Tibial nerve (tissue), 4 donors: ENCODE data around the gene CASP9. TPM values are rescaled to one million over a fixed set of nuclear protein-coding genes. Genes with fewer than 3 reads are reported as not detected.
"Not testable (repeated sequence)": the region's sequence is repeated elsewhere in the genome, so short reads cannot be mapped to it uniquely, and the experiment has no call there.

Experiments
- DNase-seq, 2 donors: peaks; one replicate each; pipeline ENCODE4 v3.0.0-alpha.2; 2019; ENCODE audit warnings: low spot score in 2 of 2
- H3K27ac ChIP-seq, 4 donors: fragments of 200-600 bp; sonication (generic) in 3 of 4; one replicate each; pipeline ENCODE4 v1.5.1; 2017 to 2019; ENCODE audit warnings: mild to moderate bottlenecking in 1 of 4
- H3K27me3 ChIP-seq, 2 donors: fragments of 200-600 bp; sonication (generic) in 1 of 2; one replicate each; pipeline versions ENCODE4 v1.5.1 to v1.6.0; 2017 to 2019
- H3K36me3 ChIP-seq, 3 donors: fragments of 200-600 bp; sonication (generic); one replicate each; pipeline ENCODE4 v1.5.1; 2018 to 2019
- H3K4me1 ChIP-seq, 4 donors: fragments of 200-600 bp; sonication (generic) in 3 of 4; one replicate each; pipeline ENCODE4 v1.5.1; 2017 to 2019
- H3K4me3 ChIP-seq, 4 donors: fragments of 200-600 bp; sonication (generic) in 3 of 4; one replicate each; pipeline ENCODE4 v1.5.1; 2017 to 2019; ENCODE audit warnings: mild to moderate bottlenecking in 1 of 4, moderate library complexity in 1 of 4
- H3K9me3 ChIP-seq, 4 donors: fragments of 200-600 bp; sonication (generic) in 3 of 4; one replicate each; pipeline ENCODE4 v1.5.1; 2017 to 2019
- CTCF ChIP-seq, 5 experiments: fragments of 200-600 bp in 3 of 5; fragments of 450-650 bp in 2 of 5; sonication (generic) in 3 of 5; IDR thresholded peaks; one replicate each; pipeline ENCODE4 v1.5.1; 2016 to 2019; ENCODE audit warnings: antibody characterized with exemption in 5 of 5, mild to moderate bottlenecking in 3 of 5, moderate library complexity in 2 of 5
- EP300 ChIP-seq, 2 donors: sonication (generic); formaldehyde crosslinking; IDR thresholded peaks; one replicate each; pipeline ENCODE4 v1.6.1; 2017; ENCODE audit warnings: antibody characterized with exemption in 2 of 2, mild to moderate bottlenecking in 1 of 2
- POLR2A ChIP-seq, 2 donors: fragments of 450-650 bp; IDR thresholded peaks; one replicate each; pipeline ENCODE4 v1.6.1; 2017; ENCODE audit warnings: antibody characterized with exemption in 2 of 2, mild to moderate bottlenecking in 2 of 2, moderate library complexity in 2 of 2
- WGBS, 2 donors: methylation state at CpG; one replicate each; pipeline ENCODE4 v1.1.5; 2018; 5-methylcytosine and 5-hydroxymethylcytosine counted together
- total RNA-seq, 4 donors: library from RNA; depleted of rRNA; stranded (reverse); fragments of >200 nt; gene quantifications; one replicate each; pipeline ENCODE4 v1.1.0, GENCODE V29; 2016

Gene CASP9
- total RNA-seq, 4 donors from 2014 or later: 39.6 to 82.8 (median 51.7) TPM

- Histone ChIP-seq H3K36me3 (no peaks in the 10 kb centered on the region), H3K4me1 (no peaks in the 10 kb centered on the region), H3K27me3 (no peaks in the 10 kb centered on the region), H3K27ac (no peak overlapping the region), H3K4me3 (no peak overlapping the region), H3K9me3 (peaks cover 0 to 13% (median 0%) of the 10 kb centered on the region in 4 donors)
- DNase-seq: no peak
- TF ChIP-seq POLR2A (IDR thresholded peaks at IDR 0.05) (no peak), CTCF (IDR thresholded peaks at IDR 0.05) (no peak), EP300 (IDR thresholded peaks at IDR 0.05) (no peak)
- WGBS, 2 donors: 63 to 78% methylated on average over 3 of the region's 3 CpGs
These were observed 54.7 kb downstream of the CASP9 start for GRCh38 chr1:15469361-15469760.

DNA sequence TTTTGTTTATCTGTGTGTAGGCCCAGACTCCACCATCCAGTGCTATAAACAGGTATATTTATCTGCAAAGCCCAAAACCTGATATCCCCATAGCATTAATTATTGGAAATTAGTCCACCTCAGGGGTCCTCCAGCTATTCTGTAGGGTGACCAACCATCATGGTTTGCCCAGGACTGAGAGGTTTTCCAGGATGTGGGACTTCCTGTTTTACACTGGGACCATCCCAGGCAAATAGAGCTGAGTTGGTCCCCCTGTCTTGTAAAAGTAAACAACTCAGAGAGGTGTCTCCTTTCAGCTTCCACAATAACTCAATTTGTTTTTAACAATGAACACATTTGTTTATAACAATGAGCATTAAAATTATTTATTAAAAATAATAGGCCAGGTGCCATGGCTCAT, 55.9 kb downstream of the CASP9 start:
- Histone ChIP-seq H3K27me3 (no peaks in the 10 kb centered on the region), H3K27ac (no peak overlapping the region), H3K4me1 (no peaks in the 10 kb centered on the region), H3K4me3 (no peak overlapping the region), H3K36me3 (no peaks in the 10 kb centered on the region), H3K9me3 (peaks cover 0 to 13% (median 0%) of the 10 kb centered on the region in 4 donors)
- TF ChIP-seq POLR2A (IDR thresholded peaks at IDR 0.05): no peak
- no peak for TF ChIP-seq CTCF (IDR thresholded peaks at IDR 0.05)
- TF ChIP-seq EP300 (IDR thresholded peaks at IDR 0.05): no peak
- DNase-seq: no peak

- not testable (repeated sequence) for H3K27me3 ChIP-seq, H3K4me1 ChIP-seq, DNase-seq, H3K27ac ChIP-seq, H3K4me3 ChIP-seq, H3K36me3 ChIP-seq
- H3K9me3 ChIP-seq: peaks cover 0 to 13% (median 0%) of the 10 kb centered on the region in 4 donors
- 92 to 94% methylated on average over 22 of the region's 22 CpGs for WGBS, 2 donors
These were observed 56.9 kb downstream of the CASP9 start for GRCh38 chr1:15466955-15467625.

GRCh38 chr1:15465674-15466073, 58.3 kb downstream of the CASP9 start:
- H3K36me3 ChIP-seq: no peaks in the 10 kb centered on the region
- peaks cover 0 to 7% (median 0%) of the 10 kb centered on the region in 4 donors for H3K9me3 ChIP-seq
- DNase-seq: no peak
- WGBS, 2 donors: 78 to 85% methylated on average over 7 of the region's 7 CpGs
- no peak overlapping the region for H3K27ac ChIP-seq
- H3K4me1 ChIP-seq: no peaks in the 10 kb centered on the region
- H3K4me3 ChIP-seq: no peak overlapping the region
- no peak for TF ChIP-seq EP300 (IDR thresholded peaks at IDR 0.05)
- no peaks in the 10 kb centered on the region for H3K27me3 ChIP-seq

- H3K36me3 ChIP-seq, DNase-seq, H3K27ac ChIP-seq, H3K9me3 ChIP-seq, H3K4me3 ChIP-seq, H3K27me3 ChIP-seq, H3K4me1 ChIP-seq: not testable (repeated sequence)
- WGBS, 2 donors: 90 to 91% methylated on average over 5 of the region's 5 CpGs
These were observed 60.1 kb downstream of the CASP9 start for GRCh38 chr1:15463926-15464322.

- not testable (repeated sequence) for H3K4me1 ChIP-seq, H3K4me3 ChIP-seq, H3K36me3 ChIP-seq, H3K27me3 ChIP-seq, H3K9me3 ChIP-seq, DNase-seq, H3K27ac ChIP-seq
- 71 to 81% methylated on average over 9 to 15 of the region's 15 CpGs for WGBS, 2 donors
These were observed 60.8 kb downstream of the CASP9 start for GRCh38 chr1:15463064-15463800.

DNA sequence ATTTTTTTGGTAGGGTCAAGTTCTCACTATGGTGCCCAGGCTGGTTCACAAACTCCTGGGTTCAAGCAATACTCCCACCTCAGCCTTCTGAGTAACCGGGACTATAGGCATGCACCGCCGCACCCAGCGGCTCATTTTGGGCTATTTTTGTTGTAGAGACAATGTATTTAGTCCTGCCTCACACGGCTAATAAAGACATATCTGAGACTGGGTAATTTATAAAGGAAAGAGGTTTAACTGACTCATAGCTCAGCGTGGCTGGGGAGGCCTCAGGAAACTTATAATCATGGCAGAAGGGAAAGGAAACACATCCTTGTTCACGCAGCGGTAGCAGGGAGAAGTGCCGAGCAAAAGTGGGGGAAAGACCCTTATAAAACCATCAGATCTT, 63.3 kb downstream of the CASP9 start:
- Histone ChIP-seq H3K27ac (no peak overlapping the region), H3K4me3 (no peak overlapping the region), H3K4me1 (no peaks in the 10 kb centered on the region), H3K9me3 (no peaks in the 10 kb centered on the region), H3K27me3 (no peaks in the 10 kb centered on the region), H3K36me3 (no peaks in the 10 kb centered on the region)
- no peak for TF ChIP-seq CTCF (IDR thresholded peaks at IDR 0.05)
- TF ChIP-seq EP300 (IDR thresholded peaks at IDR 0.05): no peak
- TF ChIP-seq POLR2A (IDR thresholded peaks at IDR 0.05): no peak
- 81 to 83% methylated on average over 9 of the region's 9 CpGs for WGBS, 2 donors
- DNase-seq: no peak
